ENCODE data around the gene ADAM19.

DNA sequence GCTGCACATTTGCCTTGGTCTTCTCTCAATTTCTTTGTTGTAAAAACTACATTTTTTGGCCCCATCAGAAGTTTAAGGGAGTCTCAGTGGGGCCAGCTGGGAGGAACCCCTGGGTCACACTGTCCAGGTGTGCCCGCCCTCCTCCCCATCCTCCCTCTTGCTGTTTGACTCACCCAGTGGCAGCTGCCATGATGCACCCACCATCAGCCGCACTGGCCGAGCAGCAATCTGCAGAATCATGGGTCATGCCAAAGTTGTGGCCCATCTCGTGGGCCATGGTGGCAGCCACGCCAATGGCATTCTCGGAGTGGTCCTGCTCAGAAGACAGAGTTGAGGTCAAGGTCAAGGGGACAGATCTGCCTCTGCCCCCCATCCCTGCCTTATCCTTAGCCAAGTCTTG, 70.1 kb downstream of the ADAM19 start:
- TF ChIP-seq, protein P1, sequence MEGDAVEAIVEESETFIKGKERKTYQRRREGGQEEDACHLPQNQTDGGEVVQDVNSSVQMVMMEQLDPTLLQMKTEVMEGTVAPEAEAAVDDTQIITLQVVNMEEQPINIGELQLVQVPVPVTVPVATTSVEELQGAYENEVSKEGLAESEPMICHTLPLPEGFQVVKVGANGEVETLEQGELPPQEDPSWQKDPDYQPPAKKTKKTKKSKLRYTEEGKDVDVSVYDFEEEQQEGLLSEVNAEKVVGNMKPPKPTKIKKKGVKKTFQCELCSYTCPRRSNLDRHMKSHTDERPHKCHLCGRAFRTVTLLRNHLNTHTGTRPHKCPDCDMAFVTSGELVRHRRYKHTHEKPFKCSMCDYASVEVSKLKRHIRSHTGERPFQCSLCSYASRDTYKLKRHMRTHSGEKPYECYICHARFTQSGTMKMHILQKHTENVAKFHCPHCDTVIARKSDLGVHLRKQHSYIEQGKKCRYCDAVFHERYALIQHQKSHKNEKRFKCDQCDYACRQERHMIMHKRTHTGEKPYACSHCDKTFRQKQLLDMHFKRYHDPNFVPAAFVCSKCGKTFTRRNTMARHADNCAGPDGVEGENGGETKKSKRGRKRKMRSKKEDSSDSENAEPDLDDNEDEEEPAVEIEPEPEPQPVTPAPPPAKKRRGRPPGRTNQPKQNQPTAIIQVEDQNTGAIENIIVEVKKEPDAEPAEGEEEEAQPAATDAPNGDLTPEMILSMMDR (IDR thresholded peaks at IDR 0.05), result no peak
- TF ChIP-seq POLR2A (IDR thresholded peaks at IDR 0.05), result no peak

Measured in uterus (tissue), 2 donors.